HG03139 (cell line): ENCODE data around the gene CD8A.

Experiments
- ATAC-seq: cut with Tn5 transposase; IDR thresholded peaks from one replicate; pipeline ENCODE4 v1.9.1; 2021; ENCODE audit not compliant: unreplicated experiment

The CD8A gene

DNA sequence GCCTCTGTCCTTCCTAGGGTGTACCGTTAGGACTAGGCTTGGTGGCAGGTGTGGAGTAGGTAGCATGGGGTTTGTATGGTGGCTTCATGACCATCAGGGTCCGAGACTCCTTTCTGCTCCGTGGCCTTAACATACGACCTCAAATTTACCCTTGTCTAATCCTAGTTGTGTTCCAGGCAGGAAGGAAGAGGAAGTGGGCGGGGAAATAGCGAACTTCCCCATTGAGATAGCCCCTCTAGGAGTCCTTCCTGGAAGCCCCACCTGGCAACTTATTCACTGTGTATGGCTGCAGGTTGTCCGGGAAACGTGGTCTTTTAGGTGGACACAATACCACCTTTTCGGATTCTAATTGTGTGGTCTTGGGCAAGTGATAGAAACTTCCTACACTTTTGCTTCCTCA, 9.3 kb downstream of the CD8A start:
- ATAC-seq = no peak

GRCh38 chr2:86779971-86780370, 10.7 kb downstream of the CD8A start:
- ATAC-seq = no peak

GRCh38 chr2:86778957-86779356, 11.8 kb downstream of the CD8A start:
- ATAC-seq = no peak

GRCh38 chr2:86776532-86776931, 14.2 kb downstream of the CD8A start:
- no peak for ATAC-seq

DNA sequence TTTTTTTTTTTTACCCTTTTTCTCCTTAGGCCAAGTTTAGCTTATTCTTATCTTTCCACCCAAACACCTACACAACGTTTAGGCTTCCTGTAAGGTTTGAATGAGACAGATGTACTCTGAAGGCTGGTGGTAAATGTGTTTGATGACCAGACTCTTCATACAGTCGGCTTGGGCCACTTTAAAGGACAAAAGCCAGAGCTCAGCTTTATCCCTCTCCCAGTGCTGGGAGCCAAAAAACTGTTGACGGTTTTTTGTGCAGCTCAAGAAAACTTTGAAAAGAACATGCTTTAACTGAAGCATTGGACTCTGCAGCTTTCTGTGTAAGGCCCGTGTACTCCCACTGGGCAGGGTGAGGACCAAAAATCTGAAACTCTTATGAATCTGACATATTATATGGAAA, 15.4 kb downstream of the CD8A start:
- no peak for ATAC-seq

- ATAC-seq = no peak
These were observed 15.9 kb downstream of the CD8A start for GRCh38 chr2:86774862-86775261.

DNA sequence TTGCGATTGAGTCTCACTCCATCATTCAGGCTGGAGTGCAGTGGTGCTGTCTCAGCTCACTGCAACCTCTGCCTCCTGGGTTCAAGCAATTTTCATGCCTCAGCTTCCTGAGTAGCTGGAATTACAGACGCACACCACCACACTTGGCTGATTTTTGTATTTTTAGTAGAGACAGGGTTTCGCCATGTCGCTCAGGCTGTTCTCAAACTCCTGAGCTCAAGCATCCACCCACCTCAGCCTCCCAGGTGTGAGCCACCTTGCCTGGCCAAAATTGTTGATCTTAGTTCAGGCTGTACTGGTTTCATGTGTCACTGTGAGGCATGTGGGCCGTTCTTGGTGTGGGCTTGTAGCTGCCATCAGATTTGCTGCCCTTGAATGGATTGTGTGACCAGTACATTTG, 18.1 kb downstream of the CD8A start:
- no peak for ATAC-seq

- no peak for ATAC-seq
These were observed 19.9 kb downstream of the CD8A start for GRCh38 chr2:86770816-86771301.

DNA sequence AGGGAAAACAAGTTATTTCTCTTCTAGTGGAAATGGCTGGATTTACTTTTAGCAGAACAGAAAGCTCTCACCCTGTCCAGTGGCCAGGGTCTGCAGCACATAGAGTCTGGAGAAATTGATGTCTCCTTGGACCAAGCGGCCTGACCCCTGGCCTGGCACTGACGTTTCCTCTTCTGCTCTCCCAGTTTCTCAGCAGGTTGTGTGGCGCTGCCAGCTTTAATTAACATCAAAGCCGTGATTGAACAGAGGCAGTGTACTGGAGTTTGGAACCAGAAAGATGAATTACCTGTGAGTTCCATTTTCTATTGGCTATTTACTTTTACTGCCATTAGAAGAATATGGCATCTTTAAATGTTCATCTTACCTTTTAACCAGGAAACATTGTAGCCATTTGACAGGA, 20.9 kb downstream of the CD8A start:
- no peak for ATAC-seq

- no peak for ATAC-seq
These were observed 22.3 kb downstream of the CD8A start for GRCh38 chr2:86768189-86768949.

DNA sequence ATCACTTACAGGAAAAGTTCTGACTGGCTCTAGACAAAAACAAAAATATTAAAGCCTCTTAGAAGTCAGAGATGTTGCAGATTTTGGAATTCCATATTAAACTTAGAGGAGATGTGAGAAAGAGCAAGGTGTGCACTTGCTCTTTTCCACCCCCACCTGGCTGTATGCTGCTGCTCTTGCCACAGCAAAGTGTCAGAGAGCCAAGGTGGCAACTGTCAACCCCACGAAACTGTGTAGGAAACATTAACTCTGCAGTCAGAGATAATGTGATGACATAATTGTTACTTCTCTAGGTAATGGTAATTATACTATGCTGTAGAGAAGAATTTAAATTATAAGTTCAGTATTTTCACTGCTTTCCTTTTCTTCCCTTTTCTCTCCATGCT, 25.4 kb downstream of the CD8A start:
- ATAC-seq = no peak

- no peak for ATAC-seq
These were observed 25.9 kb downstream of the CD8A start for GRCh38 chr2:86764661-86765309.

DNA sequence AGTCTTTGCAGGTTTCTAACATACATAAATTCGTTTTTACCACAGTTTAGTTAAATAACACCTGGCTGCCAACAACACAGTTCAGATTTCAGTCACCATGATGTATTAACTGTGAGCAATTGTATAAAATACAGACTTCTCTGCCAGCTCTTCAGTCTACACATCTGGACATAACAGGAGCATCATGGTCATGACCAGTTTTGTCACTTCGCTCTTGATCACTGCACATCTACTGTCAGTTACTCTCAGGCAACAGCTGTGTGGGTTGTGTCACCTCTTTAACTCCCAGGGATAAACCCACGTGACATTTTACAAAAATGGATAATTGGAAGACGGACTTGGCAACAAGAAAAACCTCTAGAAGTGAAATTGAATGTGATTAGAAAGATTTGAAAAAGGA, 30.3 kb downstream of the CD8A start:
- no peak for ATAC-seq

GRCh38 chr2:86758405-86758804, 32.3 kb downstream of the CD8A start:
- no peak for ATAC-seq

GRCh38 chr2:86753606-86754005, 37.1 kb downstream of the CD8A start:
- ATAC-seq = no peak

- ATAC-seq = no peak
These were observed 37.8 kb downstream of the CD8A start for GRCh38 chr2:86752934-86753333.

- ATAC-seq = no peak
These were observed 38.9 kb downstream of the CD8A start for GRCh38 chr2:86751778-86752177.

DNA sequence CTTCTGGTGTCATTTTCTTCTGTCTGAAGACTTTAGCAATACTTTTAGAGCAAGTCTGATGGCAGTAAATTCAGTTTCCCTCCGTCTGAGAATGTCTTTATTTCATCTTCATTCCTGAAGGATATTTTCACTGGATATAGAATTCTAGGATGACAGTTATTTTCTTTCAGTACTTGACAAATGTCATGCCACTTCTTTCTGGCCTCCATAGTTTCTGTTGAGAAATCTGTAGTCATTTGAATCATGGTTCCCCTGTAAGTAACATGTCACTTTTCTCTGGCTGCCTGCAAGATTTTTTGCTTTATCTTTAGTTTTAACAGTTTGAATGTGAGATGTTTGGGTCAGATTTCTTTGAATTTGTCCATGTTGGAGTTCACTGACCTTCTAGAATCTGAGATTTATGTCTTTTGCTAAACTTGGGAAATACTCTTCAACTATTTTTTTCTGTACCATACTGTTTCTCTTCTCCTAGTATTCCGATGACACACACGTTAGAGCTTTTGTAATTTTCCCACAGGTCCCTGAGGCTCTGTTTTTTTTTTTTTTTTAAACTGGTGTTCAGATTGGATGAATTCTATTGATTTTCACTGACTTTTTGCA, 40.4 kb downstream of the CD8A start:
- ATAC-seq = no peak

GRCh38 chr2:86747711-86748639, 42.7 kb downstream of the CD8A start:
- ATAC-seq = peak; percentile 63

- no peak for ATAC-seq
These were observed 43.8 kb downstream of the CD8A start for GRCh38 chr2:86746939-86747338.

DNA sequence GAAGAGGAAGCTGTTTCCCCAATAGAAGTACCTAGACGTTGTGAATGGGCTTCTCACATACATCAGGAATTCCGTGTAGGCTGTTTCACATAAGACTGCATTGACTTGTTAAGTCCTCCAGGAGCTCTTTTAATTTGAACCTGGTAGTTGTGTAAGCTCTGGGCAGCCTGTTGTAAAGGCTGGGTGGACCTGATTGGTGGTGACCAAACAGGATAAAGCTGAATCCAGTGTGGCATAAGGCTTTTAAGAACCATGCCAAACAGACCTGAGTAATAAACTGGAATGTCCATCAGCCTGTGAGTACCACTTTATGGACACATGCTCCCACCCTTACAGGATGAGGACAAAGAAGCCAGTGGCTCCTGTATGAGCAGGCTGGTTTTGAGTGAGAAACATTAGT, 46.6 kb downstream of the CD8A start:
- no peak for ATAC-seq
